ENCODE data around the gene IGSF9.

Gene IGSF9

GRCh38 chr1:159879136-159879535, 66.3 kb downstream of the IGSF9 start:
- Histone ChIP-seq H3K9me3 (ENCODE audit: severe bottlenecking) (no peaks in the 10 kb centered on the region), H3K36me3 (ENCODE audit: low read depth) (no peaks in the 10 kb centered on the region), H3K27me3 (ENCODE audit: insufficient read depth, poor library complexity, severe bottlenecking) (no peaks in the 10 kb centered on the region), H3K4me3 (ENCODE audit: severe bottlenecking) (no peak overlapping the region), H3K4me1 (ENCODE audit: insufficient read depth, poor library complexity, severe bottlenecking) (peaks cover 43% of the 10 kb centered on the region), H3K27ac (ENCODE audit: poor library complexity, severe bottlenecking) (peak overlapping the region; percentile 95)
- DNase-seq (ENCODE audit: low spot score) = no peak
- ATAC-seq (ENCODE audit: low read depth) = no peak
- TF ChIP-seq CTCF (IDR thresholded peaks at IDR 0.05; ENCODE audit: poor library complexity, severe bottlenecking) = no peak

GRCh38 chr1:159877695-159878444, 67.5 kb downstream of the IGSF9 start:
- Histone ChIP-seq H3K27me3 (ENCODE audit: insufficient read depth, poor library complexity, severe bottlenecking) (no peaks in the 10 kb centered on the region), H3K27ac (ENCODE audit: poor library complexity, severe bottlenecking) (no peak overlapping the region), H3K9me3 (ENCODE audit: severe bottlenecking) (no peaks in the 10 kb centered on the region), H3K4me1 (ENCODE audit: insufficient read depth, poor library complexity, severe bottlenecking) (peaks cover 42% of the 10 kb centered on the region), H3K4me3 (ENCODE audit: severe bottlenecking) (no peak overlapping the region), H3K36me3 (ENCODE audit: low read depth) (no peaks in the 10 kb centered on the region)
- ATAC-seq (ENCODE audit: low read depth) (no peak), DNase-seq (ENCODE audit: low spot score) (no peak)
- no peak for TF ChIP-seq CTCF (IDR thresholded peaks at IDR 0.05; ENCODE audit: poor library complexity, severe bottlenecking)

Data from RWPE2 (cell line).